ENCODE results near the gene CD109.
"Not testable (repeated sequence)": the region's sequence is repeated elsewhere in the genome, so short reads cannot be mapped to it uniquely, and the experiment has no call there.

The CD109 gene

GRCh38 chr6:73690056-73690455 is 5.9 kb upstream of the CD109 start:
- no peak for DNase-seq

DNA sequence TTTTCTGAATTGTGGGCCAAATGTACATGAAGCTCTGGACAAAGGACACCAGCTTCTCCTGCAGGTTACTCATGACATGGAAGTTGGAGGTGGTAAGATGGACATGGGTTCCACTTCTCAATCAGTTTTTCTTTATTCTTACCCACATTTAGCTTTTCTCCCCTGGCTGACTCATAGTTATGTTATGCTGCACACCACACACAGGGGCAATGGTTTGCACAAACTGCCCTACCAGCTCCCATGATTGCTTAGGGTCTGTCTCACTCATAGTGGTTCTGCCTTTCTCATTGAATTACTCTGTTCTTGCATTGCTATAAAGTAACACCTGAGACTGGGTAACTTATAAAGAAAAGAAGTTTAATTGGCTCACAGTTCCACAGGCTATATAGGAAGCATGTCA is 4.5 kb upstream of the CD109 start:
- no peak for DNase-seq

- DNase-seq, result no peak
Measured at GRCh38 chr6:73694711-73695411, 1.1 kb upstream of the CD109 start.

GRCh38 chr6:73696966-73697655 is 1.1 kb downstream of the CD109 start:
- no peak for DNase-seq

GRCh38 chr6:73699676-73700459 is 3.9 kb downstream of the CD109 start:
- DNase-seq, result no peak

DNA sequence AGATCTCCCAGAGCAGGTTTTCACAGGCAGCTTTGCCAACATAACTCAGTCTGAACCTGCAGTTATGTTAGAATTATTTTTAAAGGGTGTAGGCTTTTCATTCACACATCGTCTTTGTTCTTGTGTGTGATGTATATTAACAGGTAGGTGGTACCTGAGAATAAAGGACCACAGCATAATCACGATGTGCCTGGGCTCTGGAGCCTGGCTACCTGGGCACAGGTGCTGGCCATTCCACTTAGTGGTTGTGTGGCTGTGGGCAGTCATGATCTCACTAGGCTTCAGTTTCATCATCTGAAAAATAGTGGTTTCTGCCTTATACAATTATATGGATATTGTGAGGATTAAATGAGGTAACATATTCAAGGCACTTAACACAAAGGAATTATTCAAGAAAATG is 6.4 kb downstream of the CD109 start:
- DNase-seq, result no peak

DNA sequence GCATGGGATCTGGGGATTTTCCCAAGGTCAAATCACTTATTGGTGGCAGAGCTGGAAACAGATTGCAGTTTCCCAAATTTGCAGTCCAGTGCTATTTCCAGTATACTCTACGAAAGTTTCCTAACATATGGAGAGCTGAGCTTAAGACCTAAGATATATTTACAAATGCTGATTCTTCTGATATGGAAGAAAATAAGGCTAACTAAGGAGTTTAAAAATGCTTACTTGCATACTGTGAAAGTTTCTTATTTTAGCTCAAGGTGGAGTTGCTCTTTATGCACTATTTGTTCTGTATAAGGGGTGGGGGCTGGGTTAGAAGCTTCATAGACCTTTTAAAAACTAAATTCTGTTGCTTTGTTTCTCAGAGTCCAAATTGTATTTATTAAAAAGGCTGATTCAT is 7.5 kb downstream of the CD109 start:
- DNase-seq, result no peak

DNA sequence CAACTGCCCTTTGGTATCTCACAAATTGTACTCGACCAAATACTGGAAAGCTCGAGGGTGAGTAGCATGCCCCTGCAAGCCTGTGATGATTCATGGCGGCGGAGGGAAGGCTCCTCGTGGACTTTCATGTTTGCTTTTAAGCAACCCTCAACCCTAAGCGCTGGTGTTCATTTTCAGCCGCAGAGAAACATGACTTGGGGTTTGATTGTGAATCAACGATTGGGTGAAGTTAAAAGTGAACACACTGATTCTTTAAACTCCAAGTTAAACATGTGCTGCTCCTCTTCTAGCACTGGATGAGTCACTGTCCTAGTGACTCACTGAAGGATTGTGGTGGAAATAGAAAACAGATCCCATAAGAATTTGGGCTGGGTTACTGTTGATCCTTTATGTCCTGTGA is 8.3 kb downstream of the CD109 start:
- no peak for DNase-seq

DNA sequence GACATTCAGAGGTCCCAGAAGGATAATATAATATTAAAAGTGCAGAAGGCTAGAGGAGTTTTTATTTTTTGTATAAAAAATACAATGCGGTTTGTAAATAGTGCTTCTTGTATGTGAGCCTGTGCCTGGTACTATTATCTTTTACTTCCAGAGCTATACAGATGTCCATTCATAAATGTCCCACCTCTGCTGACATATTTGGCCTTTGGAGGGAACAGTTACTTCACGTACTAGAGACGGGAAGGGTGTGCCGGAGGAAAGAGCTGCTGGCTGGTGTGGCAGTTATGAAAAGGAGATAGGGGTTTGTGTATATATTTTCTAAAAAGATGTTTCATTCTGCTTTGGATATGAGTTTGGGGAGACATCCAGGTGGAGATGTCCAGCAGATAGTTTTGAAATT is 8.8 kb downstream of the CD109 start:
- no peak for DNase-seq

DNA sequence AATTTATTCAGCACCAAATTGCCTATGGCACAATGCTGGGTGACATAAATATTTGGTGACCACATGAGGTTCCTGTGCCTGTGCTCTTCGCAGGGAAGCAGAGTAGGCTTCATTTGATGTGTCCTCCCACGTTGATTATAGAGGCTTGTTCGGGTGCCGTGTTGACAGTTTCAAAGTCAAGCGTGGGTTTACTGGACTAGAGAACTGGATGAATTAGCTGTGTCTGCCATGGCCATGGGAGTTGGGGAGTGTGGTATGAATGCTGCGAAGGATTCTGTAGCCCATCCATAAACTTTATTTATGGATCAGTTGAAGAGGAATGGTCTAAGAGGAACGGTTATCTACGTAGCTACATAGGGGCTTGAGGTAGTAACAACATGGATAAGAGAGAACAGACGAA is 11.0 kb downstream of the CD109 start:
- DNase-seq, result no peak

DNA sequence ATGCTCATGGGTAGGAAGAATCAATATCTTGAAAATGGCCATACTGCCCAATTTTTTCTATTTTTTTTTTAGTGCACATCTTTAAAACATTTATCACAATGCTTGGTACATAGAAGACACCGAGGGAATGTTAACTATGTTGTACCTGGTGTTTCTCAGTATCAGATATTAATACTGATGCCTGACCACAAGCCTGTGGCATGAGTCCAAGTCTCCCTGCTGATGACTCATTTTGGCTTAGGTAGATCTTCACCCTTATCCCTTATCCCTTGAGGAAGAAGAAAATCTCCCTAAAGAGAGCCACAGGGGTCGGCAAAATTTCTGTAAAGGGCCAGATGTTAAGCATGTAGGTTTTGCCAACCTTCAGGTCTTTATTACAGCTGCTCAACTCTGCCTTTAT is 14.5 kb downstream of the CD109 start:
- no peak for DNase-seq

DNA sequence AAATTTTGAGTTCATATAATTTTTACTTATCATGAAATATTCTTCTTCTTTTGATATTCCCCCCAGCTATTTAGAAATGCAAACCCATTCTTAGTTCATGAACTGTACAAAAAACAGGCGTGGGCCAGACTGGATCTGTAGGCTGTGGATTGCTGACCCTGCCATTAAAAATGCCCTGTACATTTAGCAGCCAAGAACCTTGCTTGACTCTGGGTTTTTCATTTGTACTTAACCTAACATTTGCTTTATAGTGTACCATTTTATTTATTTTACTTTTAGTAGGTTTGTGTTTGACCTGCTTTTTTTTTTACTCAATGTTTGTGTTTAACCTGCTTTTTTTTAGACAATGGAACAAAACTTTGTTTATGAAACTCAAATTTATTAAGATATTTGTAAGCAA is 14.9 kb downstream of the CD109 start:
- DNase-seq, result no peak

GRCh38 chr6:73712535-73713173 is 16.7 kb downstream of the CD109 start:
- DNase-seq, result no peak

DNA sequence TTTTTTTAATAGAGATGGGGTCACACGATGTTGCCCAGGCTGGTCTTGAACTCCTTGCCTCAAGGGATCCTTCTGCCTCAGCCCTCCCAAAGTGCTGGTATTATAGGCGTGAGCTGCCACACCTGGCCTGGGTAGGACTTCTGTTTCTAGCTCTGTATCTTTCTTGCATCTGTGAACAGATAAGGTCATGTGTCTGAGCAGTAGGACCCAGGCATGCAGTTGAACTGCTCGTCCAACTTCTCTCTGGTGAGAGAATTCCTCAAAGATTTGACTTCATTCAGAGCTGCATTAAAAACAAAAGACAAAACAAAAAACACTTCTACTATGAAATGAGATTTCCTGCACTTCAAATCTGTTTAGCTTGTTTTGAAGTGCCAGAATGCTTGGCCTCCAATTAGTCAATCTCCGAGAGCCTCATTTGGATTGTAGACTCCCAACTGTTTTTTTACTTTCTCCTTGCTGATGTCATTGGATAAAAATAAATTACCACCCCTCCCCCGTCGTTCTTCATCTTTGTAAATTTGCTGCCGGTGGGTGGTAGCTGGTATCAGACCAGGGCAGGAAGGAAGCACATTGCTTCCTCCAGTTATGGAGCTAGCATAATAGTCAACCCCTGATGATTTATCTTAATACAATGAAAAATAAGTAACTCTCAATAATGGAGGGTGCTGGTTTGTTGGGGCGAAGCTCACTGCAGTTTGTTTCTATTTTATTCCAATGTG is 17.6 kb downstream of the CD109 start:
- DNase-seq, result no peak

DNA sequence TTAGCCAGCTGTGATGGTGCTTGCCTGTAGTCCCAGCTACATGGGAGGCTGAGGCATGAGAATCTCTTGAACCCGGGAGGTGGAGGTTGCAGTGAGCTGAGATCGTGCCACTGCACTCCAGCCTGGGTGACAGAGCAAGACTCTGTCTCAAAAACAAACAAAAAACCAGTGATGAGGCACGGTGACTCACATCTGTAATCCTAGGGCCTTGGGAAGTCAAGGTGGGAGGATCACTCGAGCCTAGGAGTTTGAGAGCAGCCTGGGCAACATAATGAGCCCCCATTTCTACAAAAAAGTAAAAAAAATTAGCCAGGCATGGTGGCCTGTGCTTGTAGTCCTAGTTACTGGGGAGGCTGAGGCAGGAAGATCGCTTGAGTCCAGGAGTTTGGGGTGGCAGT is 19.1 kb downstream of the CD109 start:
- DNase-seq, result not testable (repeated sequence)

- DNase-seq, result no peak
Measured at GRCh38 chr6:73719046-73719445, 23.0 kb downstream of the CD109 start.

DNA sequence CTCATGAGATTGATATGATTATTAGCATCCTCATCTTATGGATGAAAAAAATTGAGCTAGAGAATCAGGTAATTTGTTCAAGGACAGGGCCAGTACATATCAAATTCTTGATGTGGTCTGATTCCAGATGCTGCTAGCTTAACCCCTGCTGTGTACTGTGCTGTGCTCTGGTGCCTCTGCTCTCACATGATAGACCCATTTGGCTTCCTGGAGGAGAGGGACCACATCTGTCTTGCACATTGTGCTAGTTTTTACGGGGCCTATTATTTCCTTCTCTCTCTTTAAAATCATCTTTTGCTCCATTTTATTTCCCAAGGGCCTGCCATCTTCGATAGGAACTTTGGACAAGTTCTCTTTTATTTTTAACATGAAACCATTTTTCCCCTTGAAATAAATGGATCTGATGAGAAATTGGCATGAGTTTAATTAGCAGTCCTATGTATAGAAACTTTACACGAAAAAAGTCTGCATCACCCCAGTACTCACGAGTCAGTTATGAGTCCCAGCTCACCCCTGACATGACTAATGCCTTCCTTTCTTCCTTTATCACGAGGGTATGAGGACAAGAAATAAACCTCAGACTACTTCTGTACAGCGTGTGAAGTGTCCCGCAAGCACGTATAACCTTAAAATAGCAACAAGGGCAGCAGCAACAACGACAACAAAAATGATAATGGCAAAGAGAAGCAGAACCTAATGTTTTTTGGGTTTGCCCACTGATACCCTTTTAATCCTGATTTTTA is 26.5 kb downstream of the CD109 start:
- peak; percentile 30 for DNase-seq

- not testable (repeated sequence) for DNase-seq
Measured at GRCh38 chr6:73723480-73723879, 27.5 kb downstream of the CD109 start.

GRCh38 chr6:73724389-73724788 is 28.4 kb downstream of the CD109 start:
- no peak for DNase-seq

GRCh38 chr6:73725192-73725591 is 29.2 kb downstream of the CD109 start:
- peak; percentile 48 for DNase-seq

GRCh38 chr6:73727114-73727513 is 31.1 kb downstream of the CD109 start:
- DNase-seq, result no peak

Measured in CD4-positive, alpha-beta T cell treated with Interleukin-15 for 1 hour (primary cell).